Liver (tissue), 9 donors: ENCODE results near the gene UNC13B. TPM values are rescaled to one million over a fixed set of nuclear protein-coding genes. Genes with fewer than 3 reads are reported as not detected.
A peak's percentile ranks its signal among the peaks of the same experiment; 100 is the strongest.

Experiments used
- DNase-seq: peaks from one replicate; pipeline ENCODE4 v3.0.0-alpha.2; 2017; ENCODE audit warnings: low spot score
- H3K27ac ChIP-seq, 2 donors: one replicate each; pipeline ENCODE4 v1.7.0; 2013; ENCODE audit warnings: inconsistent platforms in 2 of 2, low read length in 2 of 2, control low read depth in 1 of 2, low read depth in 1 of 2, mild to moderate bottlenecking in 1 of 2
- H3K27me3 ChIP-seq, 4 donors: one replicate each; pipeline versions ENCODE4 v1.6.1 to v1.7.0; 2013; ENCODE audit warnings: low read length in 3 of 4, inconsistent platforms in 1 of 4, mild to moderate bottlenecking in 1 of 4, moderate library complexity in 1 of 4; ENCODE audit not compliant: control insufficient read depth in 4 of 4, insufficient read depth in 4 of 4
- H3K36me3 ChIP-seq, 4 donors: one replicate each; pipeline versions ENCODE4 v1.6.1 to v1.7.0; 2013; ENCODE audit warnings: low read length in 3 of 4, mild to moderate bottlenecking in 3 of 4, low read depth in 1 of 4, moderate library complexity in 1 of 4; ENCODE audit not compliant: control insufficient read depth in 4 of 4, insufficient read depth in 3 of 4
- H3K4me1 ChIP-seq, 4 donors: one replicate each; pipeline versions ENCODE4 v1.6.1 to v1.7.0; 2013; ENCODE audit warnings: low read length in 3 of 4, mild to moderate bottlenecking in 3 of 4, moderate library complexity in 1 of 4; ENCODE audit not compliant: control insufficient read depth in 4 of 4, insufficient read depth in 4 of 4
- H3K4me3 ChIP-seq, 3 donors: one replicate each; pipeline versions ENCODE4 v1.6.1 to v1.7.0; 2013; ENCODE audit warnings: low read length in 3 of 3, control low read depth in 1 of 3, low read depth in 1 of 3, mild to moderate bottlenecking in 1 of 3
- H3K9ac ChIP-seq, 2 donors: one replicate each; pipeline ENCODE4 v1.7.0; 2013; ENCODE audit warnings: low read length in 2 of 2, mild to moderate bottlenecking in 2 of 2, moderate library complexity in 2 of 2, control low read depth in 1 of 2, low read depth in 1 of 2
- H3K9me3 ChIP-seq, 4 donors: one replicate each; pipeline versions ENCODE4 v1.6.1 to v1.7.0; 2013; ENCODE audit warnings: low read length in 3 of 4; ENCODE audit not compliant: control insufficient read depth in 4 of 4
- EGR1 ChIP-seq, 2 donors: IDR thresholded peaks; 2 replicates each; pipeline ENCODE4 v1.6.1; 2016 to 2018; ENCODE audit warnings: antibody characterized with exemption in 2 of 2, low read depth in 2 of 2
- FOXA2 ChIP-seq: IDR thresholded peaks from 2 replicates; pipeline ENCODE4 v1.6.1; 2016; ENCODE audit warnings: antibody characterized with exemption
- GABPA ChIP-seq, 2 donors: IDR thresholded peaks in 1 of 2; conservative IDR thresholded peaks in 1 of 2; 2 replicates each; pipeline ENCODE4 v1.6.1; 2016; ENCODE audit warnings: antibody characterized with exemption in 2 of 2, mild to moderate bottlenecking in 1 of 2, moderate library complexity in 1 of 2
- HNF4A ChIP-seq, 2 donors: conservative IDR thresholded peaks; 2 replicates each; pipeline ENCODE4 v1.6.1; 2016; ENCODE audit warnings: antibody characterized with exemption in 2 of 2, mild to moderate bottlenecking in 2 of 2
- HNF4G ChIP-seq: IDR thresholded peaks from 2 replicates; pipeline ENCODE4 v1.6.1; 2016; ENCODE audit warnings: antibody characterized with exemption
- NR2F2 ChIP-seq: IDR thresholded peaks from 2 replicates; pipeline ENCODE4 v1.6.1; 2016; ENCODE audit warnings: antibody characterized with exemption
- RAD21 ChIP-seq, 2 donors: IDR thresholded peaks; 2 replicates each; pipeline ENCODE4 v1.6.1; 2016; ENCODE audit warnings: antibody characterized with exemption in 2 of 2, mild to moderate bottlenecking in 2 of 2
- RXRA ChIP-seq, 2 donors: IDR thresholded peaks; 2 replicates each; pipeline ENCODE4 v1.6.1; 2017 to 2018; ENCODE audit warnings: antibody characterized with exemption in 2 of 2, mild to moderate bottlenecking in 1 of 2
- SP1 ChIP-seq: IDR thresholded peaks from 2 replicates; pipeline ENCODE4 v1.6.1; 2018; ENCODE audit warnings: antibody characterized with exemption, mild to moderate bottlenecking
- YY1 ChIP-seq: IDR thresholded peaks from 2 replicates; pipeline ENCODE4 v1.6.1; 2016; ENCODE audit warnings: antibody characterized with exemption, mild to moderate bottlenecking
- WGBS: extraction: QIAGEN DNeasy Blood & Tissue Kit; methylation state at CpG from one replicate; pipeline ENCODE4 v1.1.7; 2013; 5-methylcytosine and 5-hydroxymethylcytosine counted together
- polyA plus RNA-seq, 2 donors: library from polyadenylated mRNA; stranded (reverse) in 1 of 2; unstranded in 1 of 2; fragments of 200-250 nt in 1 of 2; fragments of >200 nt in 1 of 2; fragmentation: Nextera tagmentation in 1 of 2; extraction: Ambion mirVana in 1 of 2; gene quantifications; one replicate each; pipeline versions ENCODE4 v1.2.1 to v1.2.3, GENCODE V29; 2013 to 2015
- total RNA-seq, 2 donors: library from RNA; depleted of rRNA; stranded (reverse); fragments of >200 nt; gene quantifications; one replicate each; pipeline ENCODE4 v1.2.3, GENCODE V29; 2014
- TF ChIP-seq, protein P1 (sequence below): IDR thresholded peaks from 2 replicates; pipeline ENCODE4 v1.6.1; 2016; ENCODE audit warnings: antibody characterized with exemption
- TF ChIP-seq, protein P2 (sequence below): IDR thresholded peaks from 2 replicates; pipeline ENCODE4 v1.6.1; 2016; ENCODE audit warnings: antibody characterized with exemption
- TF ChIP-seq, protein P3 (sequence below): IDR thresholded peaks from 2 replicates; pipeline ENCODE4 v1.6.1; 2016; ENCODE audit warnings: antibody characterized with exemption, mild to moderate bottlenecking
- TF ChIP-seq, protein P4 (sequence below): fragments of 150-350 bp; IDR thresholded peaks from 2 replicates; pipeline ENCODE4 v1.5.1; 2017; ENCODE audit warnings: improper control_type of control experiment, low read depth, low read length; ENCODE audit not compliant: missing input control
- TF ChIP-seq, protein P5 (sequence below): IDR thresholded peaks from 2 replicates; pipeline ENCODE4 v1.6.1; 2016; ENCODE audit warnings: antibody characterized with exemption
- donor health status: healthy.
- donor health status: healthy.
- donor health status: healthy.
- donor health status: healthy.
- donor health status: healthy.

Gene UNC13B
- total and polyA plus RNA-seq, 4 donors: 5.5 to 25.7 (median 11.9) TPM

DNA sequence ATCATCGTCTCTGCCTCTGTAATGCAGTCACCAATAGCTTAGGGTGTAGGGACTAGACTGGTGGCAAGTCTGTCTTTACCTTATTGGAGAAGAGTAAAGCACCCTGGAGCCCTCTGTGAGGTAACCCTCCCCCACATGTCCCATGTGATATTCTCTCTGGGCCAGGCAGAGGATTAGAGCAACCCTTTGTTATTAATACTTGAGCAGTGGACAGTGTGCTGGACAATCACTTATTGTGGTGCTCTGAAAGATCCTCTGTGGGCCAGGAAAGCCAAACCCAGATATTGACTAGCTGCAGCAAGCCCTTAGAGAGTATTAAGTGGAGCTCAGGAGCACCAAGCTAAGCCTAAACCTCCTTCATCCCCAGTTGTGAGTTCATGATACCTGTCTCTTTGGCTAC, 188.4 kb downstream of the UNC13B start:
- peaks cover 6 to 18% (median 17%) of the 10 kb centered on the region in 4 donors for H3K4me1 ChIP-seq
- H3K27ac ChIP-seq: peak overlapping the region in 1 of 2 donors; percentile 19
- DNase-seq: no peak
- no peaks in the 10 kb centered on the region for H3K36me3 ChIP-seq
- H3K27me3 ChIP-seq: no peaks in the 10 kb centered on the region
- TF ChIP-seq RAD21 (IDR thresholded peaks at IDR 0.05) (no peak), RXRA (IDR thresholded peaks at IDR 0.05) (no peak), EGR1 (IDR thresholded peaks at IDR 0.05; ENCODE audit: low read depth in 2 of 2) (no peak), NR2F2 (no peak), YY1 (no peak), HNF4G (no peak), HNF4A (conservative IDR thresholded peaks at IDR 0.05) (no peak), FOXA2 (no peak), SP1 (no peak), GABPA (IDR thresholded peaks at IDR 0.05 in 1 of 2, conservative IDR thresholded peaks at IDR 0.05 in 1 of 2) (no peak)
- TF ChIP-seq, protein P1, sequence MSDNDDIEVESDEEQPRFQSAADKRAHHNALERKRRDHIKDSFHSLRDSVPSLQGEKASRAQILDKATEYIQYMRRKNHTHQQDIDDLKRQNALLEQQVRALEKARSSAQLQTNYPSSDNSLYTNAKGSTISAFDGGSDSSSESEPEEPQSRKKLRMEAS: no peak
- TF ChIP-seq, protein P2, sequence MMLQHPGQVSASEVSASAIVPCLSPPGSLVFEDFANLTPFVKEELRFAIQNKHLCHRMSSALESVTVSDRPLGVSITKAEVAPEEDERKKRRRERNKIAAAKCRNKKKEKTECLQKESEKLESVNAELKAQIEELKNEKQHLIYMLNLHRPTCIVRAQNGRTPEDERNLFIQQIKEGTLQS: no peak
- TF ChIP-seq, protein P3, sequence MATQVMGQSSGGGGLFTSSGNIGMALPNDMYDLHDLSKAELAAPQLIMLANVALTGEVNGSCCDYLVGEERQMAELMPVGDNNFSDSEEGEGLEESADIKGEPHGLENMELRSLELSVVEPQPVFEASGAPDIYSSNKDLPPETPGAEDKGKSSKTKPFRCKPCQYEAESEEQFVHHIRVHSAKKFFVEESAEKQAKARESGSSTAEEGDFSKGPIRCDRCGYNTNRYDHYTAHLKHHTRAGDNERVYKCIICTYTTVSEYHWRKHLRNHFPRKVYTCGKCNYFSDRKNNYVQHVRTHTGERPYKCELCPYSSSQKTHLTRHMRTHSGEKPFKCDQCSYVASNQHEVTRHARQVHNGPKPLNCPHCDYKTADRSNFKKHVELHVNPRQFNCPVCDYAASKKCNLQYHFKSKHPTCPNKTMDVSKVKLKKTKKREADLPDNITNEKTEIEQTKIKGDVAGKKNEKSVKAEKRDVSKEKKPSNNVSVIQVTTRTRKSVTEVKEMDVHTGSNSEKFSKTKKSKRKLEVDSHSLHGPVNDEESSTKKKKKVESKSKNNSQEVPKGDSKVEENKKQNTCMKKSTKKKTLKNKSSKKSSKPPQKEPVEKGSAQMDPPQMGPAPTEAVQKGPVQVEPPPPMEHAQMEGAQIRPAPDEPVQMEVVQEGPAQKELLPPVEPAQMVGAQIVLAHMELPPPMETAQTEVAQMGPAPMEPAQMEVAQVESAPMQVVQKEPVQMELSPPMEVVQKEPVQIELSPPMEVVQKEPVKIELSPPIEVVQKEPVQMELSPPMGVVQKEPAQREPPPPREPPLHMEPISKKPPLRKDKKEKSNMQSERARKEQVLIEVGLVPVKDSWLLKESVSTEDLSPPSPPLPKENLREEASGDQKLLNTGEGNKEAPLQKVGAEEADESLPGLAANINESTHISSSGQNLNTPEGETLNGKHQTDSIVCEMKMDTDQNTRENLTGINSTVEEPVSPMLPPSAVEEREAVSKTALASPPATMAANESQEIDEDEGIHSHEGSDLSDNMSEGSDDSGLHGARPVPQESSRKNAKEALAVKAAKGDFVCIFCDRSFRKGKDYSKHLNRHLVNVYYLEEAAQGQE: no peak
- TF ChIP-seq, protein P4, sequence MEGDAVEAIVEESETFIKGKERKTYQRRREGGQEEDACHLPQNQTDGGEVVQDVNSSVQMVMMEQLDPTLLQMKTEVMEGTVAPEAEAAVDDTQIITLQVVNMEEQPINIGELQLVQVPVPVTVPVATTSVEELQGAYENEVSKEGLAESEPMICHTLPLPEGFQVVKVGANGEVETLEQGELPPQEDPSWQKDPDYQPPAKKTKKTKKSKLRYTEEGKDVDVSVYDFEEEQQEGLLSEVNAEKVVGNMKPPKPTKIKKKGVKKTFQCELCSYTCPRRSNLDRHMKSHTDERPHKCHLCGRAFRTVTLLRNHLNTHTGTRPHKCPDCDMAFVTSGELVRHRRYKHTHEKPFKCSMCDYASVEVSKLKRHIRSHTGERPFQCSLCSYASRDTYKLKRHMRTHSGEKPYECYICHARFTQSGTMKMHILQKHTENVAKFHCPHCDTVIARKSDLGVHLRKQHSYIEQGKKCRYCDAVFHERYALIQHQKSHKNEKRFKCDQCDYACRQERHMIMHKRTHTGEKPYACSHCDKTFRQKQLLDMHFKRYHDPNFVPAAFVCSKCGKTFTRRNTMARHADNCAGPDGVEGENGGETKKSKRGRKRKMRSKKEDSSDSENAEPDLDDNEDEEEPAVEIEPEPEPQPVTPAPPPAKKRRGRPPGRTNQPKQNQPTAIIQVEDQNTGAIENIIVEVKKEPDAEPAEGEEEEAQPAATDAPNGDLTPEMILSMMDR: no peak
- TF ChIP-seq, protein P5, sequence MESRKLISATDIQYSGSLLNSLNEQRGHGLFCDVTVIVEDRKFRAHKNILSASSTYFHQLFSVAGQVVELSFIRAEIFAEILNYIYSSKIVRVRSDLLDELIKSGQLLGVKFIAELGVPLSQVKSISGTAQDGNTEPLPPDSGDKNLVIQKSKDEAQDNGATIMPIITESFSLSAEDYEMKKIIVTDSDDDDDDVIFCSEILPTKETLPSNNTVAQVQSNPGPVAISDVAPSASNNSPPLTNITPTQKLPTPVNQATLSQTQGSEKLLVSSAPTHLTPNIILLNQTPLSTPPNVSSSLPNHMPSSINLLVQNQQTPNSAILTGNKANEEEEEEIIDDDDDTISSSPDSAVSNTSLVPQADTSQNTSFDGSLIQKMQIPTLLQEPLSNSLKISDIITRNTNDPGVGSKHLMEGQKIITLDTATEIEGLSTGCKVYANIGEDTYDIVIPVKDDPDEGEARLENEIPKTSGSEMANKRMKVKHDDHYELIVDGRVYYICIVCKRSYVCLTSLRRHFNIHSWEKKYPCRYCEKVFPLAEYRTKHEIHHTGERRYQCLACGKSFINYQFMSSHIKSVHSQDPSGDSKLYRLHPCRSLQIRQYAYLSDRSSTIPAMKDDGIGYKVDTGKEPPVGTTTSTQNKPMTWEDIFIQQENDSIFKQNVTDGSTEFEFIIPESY: no peak
- WGBS: 95% methylated on average over 1 of the region's 1 CpG
- no peaks in the 10 kb centered on the region for H3K9me3 ChIP-seq
- no peak overlapping the region for H3K9ac ChIP-seq
- H3K4me3 ChIP-seq: no peak overlapping the region
